Epithelial cell of proximal tubule (primary cell): ENCODE data around the gene SAMD8. TPM values are rescaled to one million over a fixed set of nuclear protein-coding genes. Genes with fewer than 3 reads are reported as not detected.

ENCODE experiments used
- DNase-seq: peaks from one replicate; pipeline ENCODE4 v3.0.0-alpha.2; 2011; ENCODE audit warnings: low read depth
- H3K4me3 ChIP-seq: 2 replicates; pipeline ENCODE4 v1.5.1; 2011; ENCODE audit warnings: low read depth, mild to moderate bottlenecking, low read length
- total RNA-seq: library from RNA; depleted of rRNA; stranded (reverse); fragments of >200 nt; gene quantifications from 2 replicates; pipeline ENCODE4 v1.2.3, GENCODE V29; 2015
- TF ChIP-seq, protein P1 (sequence below): conservative IDR thresholded peaks from 2 replicates; pipeline ENCODE4 v1.5.1; 2012; ENCODE audit warnings: low read depth, mild to moderate bottlenecking, low read length

Gene SAMD8
- total RNA-seq, 1 donor from 2014 or later: 11.3 TPM

DNA sequence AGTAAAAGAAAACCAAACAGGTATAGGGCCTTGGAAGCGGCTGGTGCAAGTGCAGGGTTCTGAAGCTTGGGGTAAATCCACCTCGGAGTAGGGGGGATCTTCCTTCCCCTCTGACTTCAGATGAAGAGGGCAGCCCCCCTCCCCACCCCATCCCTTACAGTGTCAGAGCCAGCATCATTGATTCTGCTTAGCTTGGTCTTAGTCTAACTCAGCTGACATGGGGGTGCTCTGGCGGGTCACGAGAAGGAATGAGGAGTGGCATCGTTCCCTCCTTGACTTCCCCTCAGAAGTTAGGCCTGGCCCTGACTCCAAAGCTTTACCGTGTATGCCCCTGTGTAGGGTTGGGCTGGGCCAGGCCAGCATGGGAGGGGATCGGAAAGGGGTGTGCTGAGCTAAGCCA, 44.2 kb upstream of the SAMD8 start:
- no peak overlapping the region for H3K4me3 ChIP-seq
- TF ChIP-seq, protein P1, sequence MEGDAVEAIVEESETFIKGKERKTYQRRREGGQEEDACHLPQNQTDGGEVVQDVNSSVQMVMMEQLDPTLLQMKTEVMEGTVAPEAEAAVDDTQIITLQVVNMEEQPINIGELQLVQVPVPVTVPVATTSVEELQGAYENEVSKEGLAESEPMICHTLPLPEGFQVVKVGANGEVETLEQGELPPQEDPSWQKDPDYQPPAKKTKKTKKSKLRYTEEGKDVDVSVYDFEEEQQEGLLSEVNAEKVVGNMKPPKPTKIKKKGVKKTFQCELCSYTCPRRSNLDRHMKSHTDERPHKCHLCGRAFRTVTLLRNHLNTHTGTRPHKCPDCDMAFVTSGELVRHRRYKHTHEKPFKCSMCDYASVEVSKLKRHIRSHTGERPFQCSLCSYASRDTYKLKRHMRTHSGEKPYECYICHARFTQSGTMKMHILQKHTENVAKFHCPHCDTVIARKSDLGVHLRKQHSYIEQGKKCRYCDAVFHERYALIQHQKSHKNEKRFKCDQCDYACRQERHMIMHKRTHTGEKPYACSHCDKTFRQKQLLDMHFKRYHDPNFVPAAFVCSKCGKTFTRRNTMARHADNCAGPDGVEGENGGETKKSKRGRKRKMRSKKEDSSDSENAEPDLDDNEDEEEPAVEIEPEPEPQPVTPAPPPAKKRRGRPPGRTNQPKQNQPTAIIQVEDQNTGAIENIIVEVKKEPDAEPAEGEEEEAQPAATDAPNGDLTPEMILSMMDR: no peak

DNA sequence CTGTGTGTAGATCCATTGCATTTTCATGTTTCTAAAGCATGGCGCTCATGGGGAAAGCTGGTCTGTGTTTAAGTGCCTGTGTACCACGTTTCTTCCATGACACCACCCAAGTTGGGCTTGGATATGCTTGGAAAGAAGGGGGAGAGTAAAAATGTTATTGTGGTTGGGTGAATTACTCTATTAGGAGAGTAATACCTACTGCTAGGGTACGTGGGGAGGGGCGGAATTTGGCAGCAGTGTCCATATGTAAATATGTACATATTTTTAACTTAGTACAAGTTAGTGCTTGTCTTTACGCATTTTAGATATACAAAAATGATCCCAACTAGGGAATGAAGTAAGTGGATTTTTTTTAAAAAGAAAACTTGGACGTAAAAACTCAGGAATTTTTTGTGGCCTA, 42.9 kb upstream of the SAMD8 start:
- no peak for DNase-seq
- TF ChIP-seq, protein P1: no peak

More for the DNA sequence above, 44.2 kb upstream of the SAMD8 start:
- no peak for DNase-seq

DNA sequence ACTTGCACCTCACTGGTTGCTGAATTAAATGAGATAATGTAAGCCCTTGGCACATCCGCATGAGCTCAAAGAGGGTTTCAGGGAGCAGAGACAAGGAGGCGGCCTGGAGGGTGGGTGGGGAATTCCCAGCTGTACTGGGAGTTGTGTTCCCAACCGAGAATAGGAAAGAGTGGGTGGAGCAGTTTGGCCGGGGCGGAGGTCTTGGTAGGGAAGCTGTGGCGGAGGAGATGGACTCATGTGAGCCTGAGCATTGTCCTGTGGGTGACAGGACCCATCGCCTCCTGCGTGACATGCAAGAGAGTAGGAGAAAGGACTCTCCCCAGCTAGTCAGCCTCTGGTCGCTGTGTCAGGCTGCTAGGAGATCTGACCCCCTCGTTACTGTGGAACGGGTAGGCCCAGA, 41.0 kb upstream of the SAMD8 start:
- DNase-seq: no peak
- TF ChIP-seq, protein P1: no peak
- H3K4me3 ChIP-seq: no peak overlapping the region

More for the DNA sequence above, 42.9 kb upstream of the SAMD8 start:
- H3K4me3 ChIP-seq: no peak overlapping the region

DNA sequence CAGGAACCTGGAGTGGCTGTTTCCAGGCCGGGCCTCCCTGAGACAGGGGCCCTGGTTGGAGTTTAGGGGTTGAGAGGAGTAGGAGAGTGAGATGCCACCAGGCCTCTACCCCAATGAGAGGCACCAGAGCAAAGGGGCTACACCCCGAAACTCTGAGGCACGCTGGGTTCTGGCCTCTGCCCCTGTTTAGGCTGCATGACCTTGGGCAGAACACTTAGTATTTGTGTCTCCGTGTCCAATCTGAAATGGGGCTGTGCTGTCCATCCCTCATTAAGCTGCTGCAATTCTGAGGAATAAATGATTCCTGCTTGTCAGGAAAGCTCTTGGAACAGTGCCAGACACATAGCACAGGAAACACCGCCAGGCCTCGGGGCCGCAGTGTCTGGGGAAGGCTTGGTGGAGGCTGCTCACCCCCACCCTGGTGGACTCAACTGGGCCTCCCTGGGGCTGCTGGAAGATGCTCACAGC, 40.5 kb upstream of the SAMD8 start:
- DNase-seq: no peak
- TF ChIP-seq, protein P1: no peak
- no peak overlapping the region for H3K4me3 ChIP-seq

DNA sequence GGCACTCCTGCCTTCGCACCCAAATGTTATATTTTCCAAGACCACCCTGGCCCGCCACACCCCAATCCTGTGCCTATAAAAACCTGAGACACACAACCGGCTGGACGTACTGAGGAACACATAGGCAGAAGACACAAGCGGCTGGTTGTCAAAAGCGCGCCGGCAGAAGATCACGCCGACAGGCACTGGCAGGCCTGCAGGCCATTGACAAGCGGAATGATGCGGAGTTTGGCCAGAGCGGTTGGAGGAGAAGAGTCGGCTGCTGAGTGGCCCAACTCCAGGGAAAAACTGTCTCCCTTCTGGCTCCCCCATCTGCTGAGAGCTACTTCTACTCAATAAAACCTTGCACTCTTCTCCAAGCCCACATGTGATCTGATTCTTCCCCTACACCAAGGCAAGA, 39.7 kb upstream of the SAMD8 start:
- TF ChIP-seq, protein P1: no peak
- no peak for DNase-seq
- no peak overlapping the region for H3K4me3 ChIP-seq

DNA sequence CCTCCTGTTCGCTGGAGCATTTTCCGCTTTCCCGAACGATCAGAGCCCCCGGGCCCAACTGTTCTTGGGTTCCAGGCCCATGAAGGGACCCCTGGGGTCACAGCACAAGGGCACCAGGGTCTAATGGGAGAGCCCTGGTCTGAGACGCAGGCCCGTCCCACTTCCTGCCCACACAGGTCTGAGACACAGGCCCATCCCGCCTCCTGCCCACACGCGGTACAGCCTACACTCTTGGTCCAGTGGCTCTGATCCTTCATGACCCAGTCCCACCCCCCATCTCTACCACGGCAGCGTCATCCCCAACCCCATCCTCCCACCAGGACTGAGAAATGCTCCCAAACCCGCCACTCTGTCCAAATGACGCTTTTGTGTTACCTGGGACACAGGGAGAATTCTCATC, 38.7 kb upstream of the SAMD8 start:
- TF ChIP-seq, protein P1: no peak
- no peak for DNase-seq
- H3K4me3 ChIP-seq: no peak overlapping the region

DNA sequence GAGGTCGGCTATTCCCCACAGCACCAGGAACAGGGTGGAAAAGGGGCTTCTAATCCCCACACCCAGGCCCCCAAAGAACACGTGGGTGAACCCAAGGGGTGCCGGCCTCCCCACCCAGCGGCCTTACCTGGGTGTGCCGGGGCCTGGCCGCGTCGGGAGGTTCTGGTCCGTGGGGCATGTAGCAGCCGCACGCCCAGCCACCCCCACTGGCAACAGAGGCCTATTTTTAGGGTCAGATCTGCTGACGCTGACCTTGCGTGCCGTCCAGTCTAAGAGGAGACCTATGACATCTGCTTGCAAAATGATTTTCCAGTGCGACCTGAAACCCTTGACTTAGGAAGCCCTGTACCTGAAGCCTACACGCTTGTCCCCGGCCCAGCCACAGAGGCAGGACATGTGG, 38.0 kb upstream of the SAMD8 start:
- TF ChIP-seq, protein P1: no peak
- no peak for DNase-seq
- no peak overlapping the region for H3K4me3 ChIP-seq
